ENCODE data around the gene PRKD1. TPM values are rescaled to one million over a fixed set of nuclear protein-coding genes. Genes with fewer than 3 reads are reported as not detected.

Gene PRKD1
- total RNA-seq, 1 experiment from 2014 or later = 0.36 TPM

- H3K36me3 Mint-ChIP-seq (ENCODE audit: insufficient read depth, unreplicated experiment) = no peaks in the 10 kb centered on the region
Measured at GRCh38 chr14:29925736-29926135, 1.9 kb downstream of the PRKD1 start.

GRCh38 chr14:29925101-29925722, 2.4 kb downstream of the PRKD1 start:
- Histone ChIP-seq H3K27me3 (replicated peaks; ENCODE audit: control insufficient read depth, insufficient read depth, low read length) (peaks cover 2% of the 10 kb centered on the region; the same call in 1 of the 2 replicates), H3K36me3 (ENCODE audit: control insufficient read depth, insufficient read depth, low read length) (no peaks in the 10 kb centered on the region), H3K9me3 (no peaks in the 10 kb centered on the region), H3K4me1 (no peaks in the 10 kb centered on the region), H3K4me3 (ENCODE audit: low read depth, low read length) (no peak overlapping the region)
- no TSS peak for BruUV-seq (replicated peaks)
- Mint-ChIP-seq H3K4me1 (ENCODE audit: low read depth, unreplicated experiment) (peaks cover 8% of the 10 kb centered on the region), H3K9me3 (ENCODE audit: unreplicated experiment) (no peaks in the 10 kb centered on the region), H3K4me3 (ENCODE audit: unreplicated experiment) (no peak overlapping the region), H3K27me3 (ENCODE audit: insufficient read depth, unreplicated experiment) (peaks cover 14% of the 10 kb centered on the region), H3K36me3 (ENCODE audit: insufficient read depth, unreplicated experiment) (no peaks in the 10 kb centered on the region), H3K27ac (ENCODE audit: unreplicated experiment) (no peak overlapping the region)
- intact Hi-C loops (cut with micrococcal nuclease; ENCODE audit: unreplicated experiment) = loop anchor here (10.0 kb wide), 1 partner anchor 210 kb away; no protein-coding TSS in a partner anchor
- no peak for TF ChIP-seq CTCF (IDR thresholded peaks at IDR 0.05; ENCODE audit: insufficient read depth in 1 of 2, low read depth in 1 of 2, low read length in 1 of 2, severe bottlenecking in 1 of 2, unreplicated experiment in 1 of 2)
- DNase-seq = no peak
- ChIA-PET CTCF (no interaction called here), POLR2A (no interaction called here)

More at GRCh38 chr14:29925736-29926135, 1.9 kb downstream of the PRKD1 start:
- ChIA-PET CTCF (no interaction called here), POLR2A (no interaction called here)
- intact Hi-C loops (cut with micrococcal nuclease; ENCODE audit: unreplicated experiment) = loop anchor here (10.0 kb wide), 1 partner anchor 211 kb away; no protein-coding TSS in a partner anchor
- no peak overlapping the region for H3K4me3 Mint-ChIP-seq (ENCODE audit: unreplicated experiment)
- no peak for DNase-seq
- Histone ChIP-seq H3K4me1 (no peaks in the 10 kb centered on the region), H3K9me3 (no peaks in the 10 kb centered on the region), H3K36me3 (ENCODE audit: control insufficient read depth, insufficient read depth, low read length) (no peaks in the 10 kb centered on the region), H3K27me3 (replicated peaks; ENCODE audit: control insufficient read depth, insufficient read depth, low read length) (peaks cover 2% of the 10 kb centered on the region; the same call in 1 of the 2 replicates), H3K4me3 (ENCODE audit: low read depth, low read length) (no peak overlapping the region)
- peaks cover 8% of the 10 kb centered on the region for H3K4me1 Mint-ChIP-seq (ENCODE audit: low read depth, unreplicated experiment)
- no peak for TF ChIP-seq CTCF (IDR thresholded peaks at IDR 0.05; ENCODE audit: insufficient read depth in 1 of 2, low read depth in 1 of 2, low read length in 1 of 2, severe bottlenecking in 1 of 2, unreplicated experiment in 1 of 2)
- no TSS peak for BruUV-seq (replicated peaks)
- H3K27ac Mint-ChIP-seq (ENCODE audit: unreplicated experiment) = no peak overlapping the region
- H3K9me3 Mint-ChIP-seq (ENCODE audit: unreplicated experiment) = no peaks in the 10 kb centered on the region
- peaks cover 19% of the 10 kb centered on the region for H3K27me3 Mint-ChIP-seq (ENCODE audit: insufficient read depth, unreplicated experiment)

GRCh38 chr14:29919845-29920244, 7.8 kb downstream of the PRKD1 start:
- H3K4me1 Mint-ChIP-seq (ENCODE audit: low read depth, unreplicated experiment) = no peaks in the 10 kb centered on the region
- POLR2A ChIA-PET = no interaction called here
- DNase-seq = no peak
- no peak overlapping the region for H3K27ac Mint-ChIP-seq (ENCODE audit: unreplicated experiment)
- H3K36me3 ChIP-seq (ENCODE audit: control insufficient read depth, insufficient read depth, low read length) = no peaks in the 10 kb centered on the region
- no peaks in the 10 kb centered on the region for H3K4me1 ChIP-seq
- no peak for TF ChIP-seq CTCF (IDR thresholded peaks at IDR 0.05; ENCODE audit: insufficient read depth in 1 of 2, low read depth in 1 of 2, low read length in 1 of 2, severe bottlenecking in 1 of 2, unreplicated experiment in 1 of 2)
- no peaks in the 10 kb centered on the region for H3K9me3 ChIP-seq
- CTCF ChIA-PET = no interaction called here
- H3K4me3 Mint-ChIP-seq (ENCODE audit: unreplicated experiment) = no peak overlapping the region
- BruUV-seq (replicated peaks) = no TSS peak
- H3K9me3 Mint-ChIP-seq (ENCODE audit: unreplicated experiment) = no peaks in the 10 kb centered on the region
- no peaks in the 10 kb centered on the region for H3K36me3 Mint-ChIP-seq (ENCODE audit: insufficient read depth, unreplicated experiment)
- no peak overlapping the region for H3K4me3 ChIP-seq (ENCODE audit: low read depth, low read length)
- no peaks in the 10 kb centered on the region for H3K27me3 ChIP-seq (replicated peaks; ENCODE audit: control insufficient read depth, insufficient read depth, low read length)
- intact Hi-C loops (cut with micrococcal nuclease; ENCODE audit: unreplicated experiment) = loop anchor here (10.0 kb wide), 1 partner anchor 205 kb away; no protein-coding TSS in a partner anchor
- H3K27me3 Mint-ChIP-seq (ENCODE audit: insufficient read depth, unreplicated experiment) = no peaks in the 10 kb centered on the region
